Thoracic aorta (tissue), 2 donors: ENCODE measurements around the gene KLK4. TPM values are rescaled to one million over a fixed set of nuclear protein-coding genes. Genes with fewer than 3 reads are reported as not detected.

ENCODE experiments used
- ATAC-seq: fragments of 150-250 bp; one replicate; pipeline ENCODE4 v1.8.0; 2017; ENCODE audit warnings: low read depth; ENCODE audit not compliant: insufficient number of reproducible peaks, low FRiP score
- DNase-seq: peaks from one replicate; pipeline ENCODE4 v3.0.0-alpha.2; 2020; ENCODE audit warnings: low spot score
- H3K27ac ChIP-seq, 2 donors: fragments of 200-600 bp; sonication (generic); 1 replicate in 1 of 2; 2 replicates in 1 of 2; pipeline ENCODE4 v1.5.1; 2016; ENCODE audit warnings: mild to moderate bottlenecking in 2 of 2, moderate library complexity in 2 of 2
- H3K27me3 ChIP-seq: fragments of 200-600 bp; sonication (generic); replicated peaks from 2 replicates; pipeline ENCODE4 v1.6.0; 2016; ENCODE audit warnings: mild to moderate bottlenecking; ENCODE audit not compliant: insufficient read depth
- H3K36me3 ChIP-seq: fragments of 200-600 bp; sonication (generic); one replicate; pipeline ENCODE4 v1.5.1; 2016
- H3K4me1 ChIP-seq, 2 donors: fragments of 200-600 bp; sonication (generic); 1 replicate in 1 of 2; 2 replicates in 1 of 2; pipeline versions ENCODE4 v1.5.1 to v1.6.0; 2016; ENCODE audit warnings: low read depth in 2 of 2, mild to moderate bottlenecking in 1 of 2; ENCODE audit not compliant: control insufficient read depth in 1 of 2
- H3K4me3 ChIP-seq: fragments of 200-600 bp; sonication (generic); 2 replicates; pipeline ENCODE4 v1.5.1; 2016; ENCODE audit warnings: mild to moderate bottlenecking
- H3K9me3 ChIP-seq: fragments of 200-600 bp; sonication (generic); 2 replicates; pipeline ENCODE4 v1.5.1; 2016
- total RNA-seq, 2 donors: library from RNA; depleted of rRNA; stranded (reverse); fragments of >200 nt; gene quantifications; one replicate each; pipeline versions ENCODE4 v1.1.0 to v1.2.3, GENCODE V29; 2016
- TF ChIP-seq, protein P1 (sequence below): fragments of 200-600 bp; sonication (generic); IDR thresholded peaks from one replicate; pipeline ENCODE4 v1.5.1; 2019; ENCODE audit warnings: antibody characterized with exemption

Gene KLK4
- total RNA-seq, 2 donors from 2014 or later = not detected

DNA sequence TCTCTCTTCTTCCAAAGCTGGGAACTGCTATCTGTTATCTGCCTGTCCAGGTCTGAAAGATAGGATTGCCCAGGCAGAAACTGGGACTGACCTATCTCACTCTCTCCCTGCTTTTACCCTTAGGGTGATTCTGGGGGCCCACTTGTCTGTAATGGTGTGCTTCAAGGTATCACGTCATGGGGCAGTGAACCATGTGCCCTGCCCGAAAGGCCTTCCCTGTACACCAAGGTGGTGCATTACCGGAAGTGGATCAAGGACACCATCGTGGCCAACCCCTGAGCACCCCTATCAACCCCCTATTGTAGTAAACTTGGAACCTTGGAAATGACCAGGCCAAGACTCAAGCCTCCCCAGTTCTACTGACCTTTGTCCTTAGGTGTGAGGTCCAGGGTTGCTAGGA is 51.3 kb downstream of the KLK4 start:
- H3K27ac ChIP-seq = no peak overlapping the region
- no peaks in the 10 kb centered on the region for H3K36me3 ChIP-seq
- TF ChIP-seq, protein P1, sequence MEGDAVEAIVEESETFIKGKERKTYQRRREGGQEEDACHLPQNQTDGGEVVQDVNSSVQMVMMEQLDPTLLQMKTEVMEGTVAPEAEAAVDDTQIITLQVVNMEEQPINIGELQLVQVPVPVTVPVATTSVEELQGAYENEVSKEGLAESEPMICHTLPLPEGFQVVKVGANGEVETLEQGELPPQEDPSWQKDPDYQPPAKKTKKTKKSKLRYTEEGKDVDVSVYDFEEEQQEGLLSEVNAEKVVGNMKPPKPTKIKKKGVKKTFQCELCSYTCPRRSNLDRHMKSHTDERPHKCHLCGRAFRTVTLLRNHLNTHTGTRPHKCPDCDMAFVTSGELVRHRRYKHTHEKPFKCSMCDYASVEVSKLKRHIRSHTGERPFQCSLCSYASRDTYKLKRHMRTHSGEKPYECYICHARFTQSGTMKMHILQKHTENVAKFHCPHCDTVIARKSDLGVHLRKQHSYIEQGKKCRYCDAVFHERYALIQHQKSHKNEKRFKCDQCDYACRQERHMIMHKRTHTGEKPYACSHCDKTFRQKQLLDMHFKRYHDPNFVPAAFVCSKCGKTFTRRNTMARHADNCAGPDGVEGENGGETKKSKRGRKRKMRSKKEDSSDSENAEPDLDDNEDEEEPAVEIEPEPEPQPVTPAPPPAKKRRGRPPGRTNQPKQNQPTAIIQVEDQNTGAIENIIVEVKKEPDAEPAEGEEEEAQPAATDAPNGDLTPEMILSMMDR = no peak
- H3K4me3 ChIP-seq = no peak overlapping the region
- H3K9me3 ChIP-seq = no peaks in the 10 kb centered on the region
- DNase-seq (no peak), ATAC-seq (no peak)
- no peaks in the 10 kb centered on the region for H3K27me3 ChIP-seq
- no peaks in the 10 kb centered on the region for H3K4me1 ChIP-seq

DNA sequence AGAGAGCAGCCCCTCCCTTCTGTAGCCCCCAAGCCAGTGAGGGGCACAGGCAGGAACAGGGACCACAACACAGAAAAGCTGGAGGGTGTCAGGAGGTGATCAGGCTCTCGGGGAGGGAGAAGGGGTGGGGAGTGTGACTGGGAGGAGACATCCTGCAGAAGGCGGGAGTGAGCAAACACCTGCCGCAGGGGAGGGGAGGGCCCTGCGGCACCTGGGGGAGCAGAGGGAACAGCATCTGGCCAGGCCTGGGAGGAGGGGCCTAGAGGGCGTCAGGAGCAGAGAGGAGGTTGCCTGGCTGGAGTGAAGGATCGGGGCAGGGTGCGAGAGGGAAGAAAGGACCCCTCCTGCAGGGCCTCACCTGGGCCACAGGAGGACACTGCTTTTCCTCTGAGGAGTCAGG is 52.3 kb downstream of the KLK4 start:
- no peak for DNase-seq
- H3K9me3 ChIP-seq = no peaks in the 10 kb centered on the region
- no peaks in the 10 kb centered on the region for H3K36me3 ChIP-seq
- ATAC-seq = no peak
- no peaks in the 10 kb centered on the region for H3K4me1 ChIP-seq
- TF ChIP-seq, protein P1 = no peak
- H3K27ac ChIP-seq = no peak overlapping the region
- H3K27me3 ChIP-seq = no peaks in the 10 kb centered on the region
- H3K4me3 ChIP-seq = no peak overlapping the region

- no peak for ATAC-seq
- Histone ChIP-seq H3K9me3 (no peaks in the 10 kb centered on the region), H3K27me3 (no peaks in the 10 kb centered on the region), H3K27ac (no peak overlapping the region), H3K36me3 (no peaks in the 10 kb centered on the region), H3K4me1 (no peaks in the 10 kb centered on the region), H3K4me3 (no peak overlapping the region)
- TF ChIP-seq, protein P1 = no peak
- no peak for DNase-seq
Measured at GRCh38 chr19:50857366-50857765, 53.8 kb downstream of the KLK4 start.

Other genes with a start within 250 kb of the KLK4 start
- gene SHANK1, start 191.6 kb downstream of the KLK4 start, total RNA-seq = 1 to 10 TPM in 1 of 2 donors, under 1 TPM in 1; 0.28 to 1.6 TPM
- 10 to 100 TPM; 10.5 to 35.3 TPM for gene CLEC11A, start 188.0 kb downstream of the KLK4 start, total RNA-seq
- gene GPR32, start 140.9 kb downstream of the KLK4 start, total RNA-seq = not detected
- gene ACP4, start 121.0 kb downstream of the KLK4 start, total RNA-seq = not detected
- gene KLK1, start 87.6 kb downstream of the KLK4 start, total RNA-seq = not detected
- gene KLK15, start 77.8 kb downstream of the KLK4 start, total RNA-seq = not detected
- not detected for gene KLK3, start 56.5 kb downstream of the KLK4 start, total RNA-seq
- gene KLK2, start 38.0 kb downstream of the KLK4 start, total RNA-seq = not detected
- not detected for gene KLK5, start 41.6 kb upstream of the KLK4 start, total RNA-seq
- not detected for gene KLK6, start 58.2 kb upstream of the KLK4 start, total RNA-seq
- gene KLK7, start 72.5 kb upstream of the KLK4 start, total RNA-seq = not detected
- not detected for gene KLK8, start 90.2 kb upstream of the KLK4 start, total RNA-seq
- gene KLK10, start 108.3 kb upstream of the KLK4 start, total RNA-seq = not detected
- gene KLK11, start 115.2 kb upstream of the KLK4 start, total RNA-seq = under 1 TPM in 1 of 2 donors, not detected in 1; 0.85 TPM
- gene KLK12, start 123.6 kb upstream of the KLK4 start, total RNA-seq = not detected
- not detected for gene KLK13, start 153.7 kb upstream of the KLK4 start, total RNA-seq
- not detected for gene KLK14, start 171.5 kb upstream of the KLK4 start, total RNA-seq
- 10 to 100 TPM in 1 of 2 donors, 1 to 10 TPM in 1; 4.9 to 12.5 TPM for gene CTU1, start 197.0 kb upstream of the KLK4 start, total RNA-seq
- 10 to 100 TPM; 13.1 to 15.2 TPM for gene SIGLEC9, start 213.5 kb upstream of the KLK4 start, total RNA-seq
- gene SIGLEC7, start 230.9 kb upstream of the KLK4 start, total RNA-seq = 1 to 10 TPM; 2.4 to 5.9 TPM